ENCODE results near the gene EPHB1.

The EPHB1 gene

GRCh38 chr3:135238236-135238830, 443.3 kb downstream of the EPHB1 start:
- in situ Hi-C loops (cut with MboI; ENCODE audit: low sequenced_read_pairs), result no loop called here
- DNase-seq (ENCODE audit: low spot score in 2 of 2), result no peak
- Histone ChIP-seq H3K4me3 (no peak overlapping the region), H3K9me3 (no peaks in the 10 kb centered on the region), H3K27me3 (ENCODE audit: low read depth) (no peaks in the 10 kb centered on the region), H3K36me3 (replicated peaks) (no peaks in the 10 kb centered on the region), H3K4me1 (no peaks in the 10 kb centered on the region)

GRCh38 chr3:135238871-135239614, 444.0 kb downstream of the EPHB1 start:
- in situ Hi-C loops (cut with MboI; ENCODE audit: low sequenced_read_pairs), result no loop called here
- Histone ChIP-seq H3K36me3 (replicated peaks) (no peaks in the 10 kb centered on the region), H3K4me1 (no peaks in the 10 kb centered on the region), H3K9me3 (no peaks in the 10 kb centered on the region), H3K27me3 (ENCODE audit: low read depth) (no peaks in the 10 kb centered on the region), H3K4me3 (no peak overlapping the region)
- no peak for DNase-seq (ENCODE audit: low spot score in 2 of 2)

DNA sequence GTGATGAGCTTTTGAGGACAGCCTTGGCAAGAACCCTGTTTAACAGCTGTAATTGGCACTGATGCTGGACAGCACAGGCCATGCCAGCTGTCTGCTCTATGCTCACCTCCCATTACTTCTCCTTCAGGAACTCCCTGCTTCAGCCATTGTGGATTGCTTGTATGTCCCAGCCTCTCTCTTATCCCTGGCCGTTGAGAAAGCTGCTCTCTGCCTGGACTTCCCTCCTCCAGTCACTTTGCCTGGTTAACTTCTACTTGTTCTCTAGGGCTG, 444.5 kb downstream of the EPHB1 start:
- H3K4me3 ChIP-seq, result no peak overlapping the region
- DNase-seq (ENCODE audit: low spot score in 2 of 2), result no peak
- H3K36me3 ChIP-seq (replicated peaks), result no peaks in the 10 kb centered on the region
- no peaks in the 10 kb centered on the region for H3K4me1 ChIP-seq
- in situ Hi-C loops (cut with MboI; ENCODE audit: low sequenced_read_pairs), result no loop called here
- no peaks in the 10 kb centered on the region for H3K9me3 ChIP-seq
- no peaks in the 10 kb centered on the region for H3K27me3 ChIP-seq (ENCODE audit: low read depth)

- H3K27me3 ChIP-seq (ENCODE audit: low read depth), result no peaks in the 10 kb centered on the region
- no peaks in the 10 kb centered on the region for H3K4me1 ChIP-seq
- in situ Hi-C loops (cut with MboI; ENCODE audit: low sequenced_read_pairs), result no loop called here
Observed at GRCh38 chr3:135240426-135240825, 445.4 kb downstream of the EPHB1 start.

DNA sequence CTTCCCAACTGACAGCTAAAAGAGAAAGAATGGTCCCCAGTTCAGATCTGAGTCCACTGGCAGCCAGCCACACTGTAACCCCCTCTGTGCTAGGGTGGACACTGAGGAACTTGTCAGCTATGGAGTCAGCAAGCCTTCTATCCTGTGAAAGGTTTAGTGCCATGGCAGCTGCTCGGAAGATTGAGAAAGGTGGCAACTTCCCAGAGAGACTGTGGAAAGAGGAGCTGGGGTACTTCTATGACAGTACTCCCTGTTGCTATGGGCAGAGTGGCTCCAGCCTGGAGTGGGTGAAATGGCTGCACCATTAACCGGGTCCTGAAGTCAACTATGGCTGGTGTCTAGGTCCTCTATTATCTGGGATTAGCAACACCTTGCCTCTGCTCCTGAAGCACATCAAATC, 447.2 kb downstream of the EPHB1 start:
- Histone ChIP-seq H3K4me1 (no peaks in the 10 kb centered on the region; the same call in 1 of the 2 replicates), H3K9me3 (no peaks in the 10 kb centered on the region), H3K27me3 (ENCODE audit: low read depth) (no peaks in the 10 kb centered on the region), H3K36me3 (replicated peaks) (no peaks in the 10 kb centered on the region), H3K4me3 (no peak overlapping the region)
- no peak for DNase-seq (ENCODE audit: low spot score in 2 of 2)
- in situ Hi-C loops (cut with MboI; ENCODE audit: low sequenced_read_pairs), result no loop called here

More at GRCh38 chr3:135240426-135240825, 445.4 kb downstream of the EPHB1 start:
- H3K36me3 ChIP-seq (replicated peaks), result no peaks in the 10 kb centered on the region
- DNase-seq (ENCODE audit: low spot score in 2 of 2), result no peak
- no peaks in the 10 kb centered on the region for H3K9me3 ChIP-seq
- H3K4me3 ChIP-seq, result no peak overlapping the region

GRCh38 chr3:135243616-135244015, 448.6 kb downstream of the EPHB1 start:
- no peaks in the 10 kb centered on the region for H3K9me3 ChIP-seq
- no peaks in the 10 kb centered on the region for H3K27me3 ChIP-seq (ENCODE audit: low read depth)
- no peak overlapping the region for H3K4me3 ChIP-seq
- H3K36me3 ChIP-seq (replicated peaks), result no peaks in the 10 kb centered on the region
- in situ Hi-C loops (cut with MboI; ENCODE audit: low sequenced_read_pairs), result no loop called here
- DNase-seq (ENCODE audit: low spot score in 2 of 2), result no peak
- no peaks in the 10 kb centered on the region; the same call in 1 of the 2 replicates for H3K4me1 ChIP-seq

- H3K27me3 ChIP-seq (ENCODE audit: low read depth), result no peaks in the 10 kb centered on the region
- no peaks in the 10 kb centered on the region; the same call in 1 of the 2 replicates for H3K4me1 ChIP-seq
- no peaks in the 10 kb centered on the region for H3K36me3 ChIP-seq (replicated peaks)
- H3K4me3 ChIP-seq, result no peak overlapping the region
- DNase-seq (ENCODE audit: low spot score in 2 of 2), result no peak
- no peaks in the 10 kb centered on the region for H3K9me3 ChIP-seq
- in situ Hi-C loops (cut with MboI; ENCODE audit: low sequenced_read_pairs), result no loop called here
Observed at GRCh38 chr3:135246027-135246426, 451.0 kb downstream of the EPHB1 start.

DNA sequence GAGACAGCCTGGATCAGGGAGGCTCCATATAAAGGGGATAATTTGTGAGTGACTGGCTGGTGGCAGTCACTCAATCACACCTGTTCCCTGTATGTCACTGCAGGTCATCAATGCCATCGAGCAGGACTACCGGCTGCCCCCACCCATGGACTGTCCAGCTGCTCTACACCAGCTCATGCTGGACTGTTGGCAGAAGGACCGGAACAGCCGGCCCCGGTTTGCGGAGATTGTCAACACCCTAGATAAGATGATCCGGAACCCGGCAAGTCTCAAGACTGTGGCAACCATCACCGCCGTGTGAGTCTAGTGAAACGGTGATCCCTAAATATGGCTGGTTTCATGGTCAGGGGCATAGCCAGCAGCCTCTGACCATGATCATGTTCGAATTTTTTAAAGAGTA, 453.2 kb downstream of the EPHB1 start:
- Histone ChIP-seq H3K27me3 (ENCODE audit: low read depth) (no peaks in the 10 kb centered on the region), H3K36me3 (replicated peaks) (no peaks in the 10 kb centered on the region), H3K4me1 (no peaks in the 10 kb centered on the region; the same call in 1 of the 2 replicates), H3K9me3 (no peaks in the 10 kb centered on the region), H3K4me3 (no peak overlapping the region)
- in situ Hi-C loops (cut with MboI; ENCODE audit: low sequenced_read_pairs), result no loop called here
- DNase-seq (ENCODE audit: low spot score in 2 of 2), result no peak

DNA sequence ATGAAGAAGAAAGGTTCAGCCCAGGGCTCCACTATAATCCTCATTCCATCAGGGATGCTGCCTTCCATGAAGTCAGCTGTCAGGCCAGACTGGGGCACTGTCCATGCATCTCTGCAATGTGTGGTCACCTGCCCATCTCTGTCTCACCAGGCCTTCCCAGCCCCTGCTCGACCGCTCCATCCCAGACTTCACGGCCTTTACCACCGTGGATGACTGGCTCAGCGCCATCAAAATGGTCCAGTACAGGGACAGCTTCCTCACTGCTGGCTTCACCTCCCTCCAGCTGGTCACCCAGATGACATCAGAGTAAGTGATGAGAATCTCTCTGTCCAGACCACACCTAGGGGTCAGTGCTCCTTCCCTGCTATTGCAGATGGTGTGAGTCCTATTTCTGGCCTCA, 454.1 kb downstream of the EPHB1 start:
- Histone ChIP-seq H3K4me3 (no peak overlapping the region), H3K4me1 (no peaks in the 10 kb centered on the region; the same call in 1 of the 2 replicates), H3K9me3 (no peaks in the 10 kb centered on the region), H3K27me3 (ENCODE audit: low read depth) (no peaks in the 10 kb centered on the region), H3K36me3 (replicated peaks) (no peaks in the 10 kb centered on the region)
- in situ Hi-C loops (cut with MboI; ENCODE audit: low sequenced_read_pairs), result no loop called here
- DNase-seq (ENCODE audit: low spot score in 2 of 2), result no peak

- Histone ChIP-seq H3K36me3 (replicated peaks) (no peaks in the 10 kb centered on the region), H3K9me3 (no peaks in the 10 kb centered on the region), H3K4me3 (no peak overlapping the region), H3K4me1 (no peaks in the 10 kb centered on the region), H3K27me3 (ENCODE audit: low read depth) (no peaks in the 10 kb centered on the region)
- no peak for DNase-seq (ENCODE audit: low spot score in 2 of 2)
- in situ Hi-C loops (cut with MboI; ENCODE audit: low sequenced_read_pairs), result no loop called here
Observed at GRCh38 chr3:135258916-135259315, 463.9 kb downstream of the EPHB1 start.

DNA sequence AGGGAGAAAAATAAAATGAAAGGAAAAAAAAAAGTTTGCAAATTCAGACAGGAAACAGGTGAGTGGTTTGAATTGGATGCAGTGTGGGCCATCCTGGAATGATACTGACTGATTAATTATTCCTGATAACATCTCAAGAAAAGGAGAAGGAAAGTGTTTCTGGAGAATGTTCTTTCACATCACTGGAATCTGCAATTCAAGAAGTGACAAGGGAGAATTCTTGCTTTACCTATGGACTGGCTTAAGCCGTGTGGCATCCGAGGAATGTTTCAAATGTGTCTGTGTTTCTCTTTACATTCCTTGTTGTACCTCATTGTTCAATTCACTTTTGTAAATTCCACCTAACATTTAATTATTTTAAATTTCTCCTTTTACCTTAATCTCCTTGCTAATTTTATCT, 465.0 kb downstream of the EPHB1 start:
- in situ Hi-C loops (cut with MboI; ENCODE audit: low sequenced_read_pairs), result no loop called here
- Histone ChIP-seq H3K4me3 (no peak overlapping the region), H3K36me3 (replicated peaks) (no peaks in the 10 kb centered on the region), H3K4me1 (no peaks in the 10 kb centered on the region), H3K27me3 (ENCODE audit: low read depth) (no peaks in the 10 kb centered on the region), H3K9me3 (no peaks in the 10 kb centered on the region)
- no peak for DNase-seq (ENCODE audit: low spot score in 2 of 2)

DNA sequence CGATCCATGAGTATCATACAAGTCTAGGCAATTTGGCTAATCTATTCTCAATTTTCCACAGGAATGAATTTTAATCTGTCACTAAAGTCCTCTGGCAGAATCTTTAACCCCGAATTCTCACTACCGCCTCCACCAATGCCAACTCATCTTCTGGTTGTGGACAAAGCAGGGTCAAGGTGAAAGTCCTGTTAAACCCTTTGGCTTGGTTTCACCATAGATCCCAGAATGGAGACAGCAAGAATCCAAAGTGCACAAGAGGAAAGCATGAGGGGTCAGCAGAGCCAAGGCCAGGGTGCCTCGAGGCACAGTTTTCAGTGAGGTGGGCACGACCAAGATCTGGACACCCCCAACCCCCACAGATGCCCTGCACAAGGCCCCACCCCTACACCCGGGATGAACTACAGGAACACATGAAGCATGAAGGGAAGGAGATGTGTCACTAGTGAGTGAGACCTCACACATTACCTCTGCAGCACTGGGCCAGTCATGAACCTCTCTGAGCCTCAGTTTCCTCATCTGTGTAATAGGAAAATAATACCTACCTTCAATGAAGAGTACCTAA, 466.2 kb downstream of the EPHB1 start:
- H3K9me3 ChIP-seq, result no peaks in the 10 kb centered on the region
- H3K36me3 ChIP-seq (replicated peaks), result no peaks in the 10 kb centered on the region
- no peak overlapping the region for H3K4me3 ChIP-seq
- in situ Hi-C loops (cut with MboI; ENCODE audit: low sequenced_read_pairs), result no loop called here
- no peak for DNase-seq (ENCODE audit: low spot score in 2 of 2)
- no peaks in the 10 kb centered on the region for H3K4me1 ChIP-seq
- H3K27me3 ChIP-seq (ENCODE audit: low read depth), result no peaks in the 10 kb centered on the region

- no peak for DNase-seq (ENCODE audit: low spot score in 2 of 2)
- Histone ChIP-seq H3K36me3 (replicated peaks) (no peaks in the 10 kb centered on the region), H3K4me3 (no peak overlapping the region), H3K27me3 (ENCODE audit: low read depth) (no peaks in the 10 kb centered on the region), H3K4me1 (no peaks in the 10 kb centered on the region), H3K9me3 (no peaks in the 10 kb centered on the region)
- in situ Hi-C loops (cut with MboI; ENCODE audit: low sequenced_read_pairs), result no loop called here
Observed at GRCh38 chr3:135261916-135262315, 466.9 kb downstream of the EPHB1 start.

- DNase-seq (ENCODE audit: low spot score in 2 of 2), result no peak
- H3K4me1 ChIP-seq, result no peaks in the 10 kb centered on the region
- no peaks in the 10 kb centered on the region for H3K9me3 ChIP-seq
- H3K4me3 ChIP-seq, result no peak overlapping the region
- in situ Hi-C loops (cut with MboI; ENCODE audit: low sequenced_read_pairs), result no loop called here
- H3K36me3 ChIP-seq (replicated peaks), result no peaks in the 10 kb centered on the region
- no peaks in the 10 kb centered on the region for H3K27me3 ChIP-seq (ENCODE audit: low read depth)
Observed at GRCh38 chr3:135262441-135262840, 467.4 kb downstream of the EPHB1 start.
